ENCODE results near the gene STH. TPM values are rescaled to one million over a fixed set of nuclear protein-coding genes. Genes with fewer than 3 reads are reported as not detected.

Gene STH
- total and polyA plus RNA-seq, 9 of the 15 experiments (the other 6 are each of a cell fraction or from before 2014, with no cell fraction given): not detected

- TF ChIP-seq FOXP4 (CRISPR knock-in tag; IDR thresholded peaks at IDR 0.05; ENCODE audit: borderline replicate concordance) (peak; percentile 75; the same call in 1 of the 2 replicates), GTF2F1 (IDR thresholded peaks at IDR 0.05; ENCODE audit: low read depth, low read length) (no peak), ZNF445 (CRISPR knock-in tag; IDR thresholded peaks at IDR 0.05; ENCODE audit: low read depth) (0 out of 2 replicates have a peak, but pooled peaks have one; percentile 47), SMARCE1 (IDR thresholded peaks at IDR 0.05) (peak; percentile 97), ZNF318 (IDR thresholded peaks at IDR 0.05; ENCODE audit: borderline replicate concordance in 1 of 2, low read depth in 1 of 2) (no peak), TRIM24 (IDR thresholded peaks at IDR 0.05) (peak; percentile 70 to 78; a peak in 3 of 4 replicates), HINFP (tag; conservative IDR thresholded peaks at IDR 0.05; ENCODE audit: low read depth) (peak; percentile 65; the same call in 1 of the 2 replicates), ZNF316 (IDR thresholded peaks at IDR 0.05) (peak; percentile 78), NR4A1 (CRISPR knock-in tag; IDR thresholded peaks at IDR 0.05) (peak; percentile 97), NR4A1 (tag; IDR thresholded peaks at IDR 0.05) (peak; percentile 92; the same call in 1 of the 2 replicates), NR2F6 (CRISPR knock-in tag; IDR thresholded peaks at IDR 0.05) (no peak), KLF1 (tag; IDR thresholded peaks at IDR 0.05) (0 out of 2 replicates have a peak, but pooled peaks have one; percentile 35), BMI1 (IDR thresholded peaks at IDR 0.05; ENCODE audit: low read length) (no peak), ZNF551 (CRISPR knock-in tag; IDR thresholded peaks at IDR 0.05) (no peak)
Measured at GRCh38 chr17:45976755-45977505, 22.1 kb upstream of the STH start (continued).

Measured in K562 (cell line).